Neural cell (in vitro differentiated cells): ENCODE measurements around the gene MCC. TPM values are rescaled to one million over a fixed set of nuclear protein-coding genes. Genes with fewer than 3 reads are reported as not detected.

Experiments
- H2AFZ ChIP-seq: fragments of 200-600, 300-800 bp; sonication (generic), shearing (Covaris generic); 2 replicates; pipeline ENCODE4 v1.6.0; 2014; ENCODE audit warnings: low read depth, mild to moderate bottlenecking, antibody characterized with exemption, low read length, moderate library complexity
- H3F3A ChIP-seq: fragments of 200-600 bp; shearing (Covaris generic); 2 replicates; pipeline ENCODE4 v1.6.1; 2016; ENCODE audit warnings: mild to moderate bottlenecking, moderate library complexity, mixed read lengths, antibody characterized with exemption, low read length; ENCODE audit not compliant: insufficient read depth, poor library complexity, severe bottlenecking
- H3K27ac ChIP-seq: fragments of 200-600, 300-800 bp; sonication (generic), shearing (Covaris generic); 2 replicates; pipeline ENCODE4 v1.5.1; 2014; ENCODE audit warnings: mild to moderate bottlenecking, low read length, moderate library complexity
- H3K27me3 ChIP-seq: fragments of 300-800, 200-600 bp; sonication (generic), shearing (Covaris generic); 2 replicates; pipeline ENCODE4 v1.6.0; 2014; ENCODE audit warnings: mild to moderate bottlenecking, low read depth, low read length, moderate library complexity; ENCODE audit not compliant: insufficient read depth
- H3K36me3 ChIP-seq: fragments of 300-800, 200-600 bp; sonication (generic), shearing (Covaris generic); 2 replicates; pipeline ENCODE4 v1.5.1; 2014; ENCODE audit warnings: mild to moderate bottlenecking, antibody characterized with exemption, low read length, moderate library complexity; ENCODE audit not compliant: insufficient read depth
- H3K4me2 ChIP-seq: fragments of 300-800, 200-600 bp; sonication (generic), shearing (Covaris generic); 2 replicates; pipeline ENCODE4 v1.6.0; 2014; ENCODE audit warnings: mild to moderate bottlenecking, low read length
- H3K4me3 ChIP-seq: fragments of 300-800, 200-600 bp; sonication (generic), shearing (Covaris generic); 2 replicates; pipeline ENCODE4 v1.5.1; 2014; ENCODE audit warnings: mild to moderate bottlenecking, low read length, moderate library complexity
- H3K79me2 ChIP-seq: fragments of 200-600 bp; shearing (Covaris generic); replicated peaks from 2 replicates; pipeline ENCODE4 v1.6.0; 2014; ENCODE audit warnings: mild to moderate bottlenecking, low read length, moderate library complexity; ENCODE audit not compliant: insufficient read depth
- H3K9ac ChIP-seq: fragments of 300-800, 200-600 bp; sonication (generic), shearing (Covaris generic); 2 replicates; pipeline ENCODE4 v1.6.1; 2016; ENCODE audit warnings: mild to moderate bottlenecking, low read length, mixed read lengths
- H3K9me2 ChIP-seq: fragments of 200-600 bp; shearing (Covaris generic); 2 replicates; pipeline ENCODE4 v1.6.1; 2016; ENCODE audit warnings: mild to moderate bottlenecking, low read length, mixed read lengths; ENCODE audit not compliant: insufficient read depth
- H3K9me3 ChIP-seq: fragments of 200-600, 300-800 bp; sonication (generic), shearing (Covaris generic); 2 replicates; pipeline ENCODE4 v1.6.1; 2016; ENCODE audit warnings: mild to moderate bottlenecking, mixed run types, low read length, moderate library complexity, mixed read lengths
- H4K20me1 ChIP-seq: fragments of 200-600 bp; shearing (Covaris generic); 2 replicates; pipeline ENCODE4 v1.6.1; 2016; ENCODE audit warnings: mild to moderate bottlenecking, mixed run types; ENCODE audit not compliant: insufficient read depth
- EP300 ChIP-seq: fragments of 450-650 bp; conservative IDR thresholded peaks from 2 replicates; pipeline ENCODE4 v1.6.1; 2014; ENCODE audit warnings: antibody characterized with exemption, mild to moderate bottlenecking, moderate library complexity; ENCODE audit not compliant: poor library complexity, severe bottlenecking
- EZH2 ChIP-seq: fragments of 200-600, 300-800 bp; shearing (Covaris generic), sonication (generic); IDR thresholded peaks from 2 replicates; pipeline ENCODE4 v1.6.1; 2014; ENCODE audit warnings: antibody characterized with exemption, low read length, borderline replicate concordance, mild to moderate bottlenecking; ENCODE audit not compliant: insufficient read depth, poor library complexity, severe bottlenecking
- MXI1 ChIP-seq: fragments of 450-650 bp; conservative IDR thresholded peaks from 2 replicates; pipeline ENCODE4 v1.6.1; 2014; ENCODE audit warnings: antibody characterized with exemption, mild to moderate bottlenecking; ENCODE audit not compliant: poor library complexity, severe bottlenecking
- POLR2AphosphoS5 ChIP-seq: IDR thresholded peaks from 2 replicates; pipeline ENCODE4 v1.6.1; 2012
- RAD21 ChIP-seq: fragments of 450-650 bp; conservative IDR thresholded peaks from 2 replicates; pipeline ENCODE4 v1.6.1; 2014; ENCODE audit warnings: antibody characterized with exemption, mild to moderate bottlenecking, moderate library complexity
- SMC3 ChIP-seq: fragments of 450-650 bp; conservative IDR thresholded peaks from 2 replicates; pipeline ENCODE4 v1.6.1; 2014; ENCODE audit warnings: antibody characterized with exemption, mild to moderate bottlenecking, moderate library complexity; ENCODE audit not compliant: poor library complexity
- TAF1 ChIP-seq: IDR thresholded peaks from 2 replicates; pipeline ENCODE4 v1.6.1; 2012; ENCODE audit warnings: low read depth
- polyA plus RNA-seq: library from polyadenylated mRNA; depleted of rRNA; stranded (reverse); fragments of >200 nt; gene quantifications from 2 replicates; pipeline ENCODE4 v1.2.3, GENCODE V29; 2014
- TF ChIP-seq, protein P1 (sequence below): fragments of 450-650 bp; IDR thresholded peaks from 2 replicates; pipeline ENCODE4 v1.5.1; 2014; ENCODE audit warnings: antibody characterized with exemption, mild to moderate bottlenecking, moderate library complexity; ENCODE audit not compliant: poor library complexity, severe bottlenecking
- TF ChIP-seq, protein P2 (sequence below): IDR thresholded peaks from 2 replicates; pipeline ENCODE4 v1.6.1; 2012; ENCODE audit warnings: borderline replicate concordance

MCC gene
- polyA plus RNA-seq, 1 donor from 2014 or later: 2.2 TPM

DNA sequence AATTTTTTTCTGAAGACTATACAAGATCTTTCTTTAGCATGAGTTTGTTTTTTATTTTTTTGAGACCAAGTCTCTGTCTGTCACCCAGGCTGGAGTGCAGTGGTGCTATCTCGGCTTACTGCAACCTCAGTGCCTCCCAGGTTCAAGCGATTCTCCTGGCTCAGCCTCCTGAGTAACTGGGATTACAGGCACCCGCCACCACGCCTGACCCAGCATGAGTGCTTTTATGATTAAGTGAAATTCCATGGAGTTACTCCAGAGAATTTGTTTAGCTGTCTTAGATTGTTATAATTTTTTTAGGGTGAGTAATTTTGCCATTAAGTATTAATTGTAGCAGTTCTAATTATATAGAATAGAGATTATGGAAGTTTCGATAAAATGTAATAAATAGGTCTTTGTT lies 39.5 kb upstream of the MCC start:
- H2AFZ ChIP-seq: no peak overlapping the region
- no peaks in the 10 kb centered on the region for H4K20me1 ChIP-seq
- TF ChIP-seq, protein P1, sequence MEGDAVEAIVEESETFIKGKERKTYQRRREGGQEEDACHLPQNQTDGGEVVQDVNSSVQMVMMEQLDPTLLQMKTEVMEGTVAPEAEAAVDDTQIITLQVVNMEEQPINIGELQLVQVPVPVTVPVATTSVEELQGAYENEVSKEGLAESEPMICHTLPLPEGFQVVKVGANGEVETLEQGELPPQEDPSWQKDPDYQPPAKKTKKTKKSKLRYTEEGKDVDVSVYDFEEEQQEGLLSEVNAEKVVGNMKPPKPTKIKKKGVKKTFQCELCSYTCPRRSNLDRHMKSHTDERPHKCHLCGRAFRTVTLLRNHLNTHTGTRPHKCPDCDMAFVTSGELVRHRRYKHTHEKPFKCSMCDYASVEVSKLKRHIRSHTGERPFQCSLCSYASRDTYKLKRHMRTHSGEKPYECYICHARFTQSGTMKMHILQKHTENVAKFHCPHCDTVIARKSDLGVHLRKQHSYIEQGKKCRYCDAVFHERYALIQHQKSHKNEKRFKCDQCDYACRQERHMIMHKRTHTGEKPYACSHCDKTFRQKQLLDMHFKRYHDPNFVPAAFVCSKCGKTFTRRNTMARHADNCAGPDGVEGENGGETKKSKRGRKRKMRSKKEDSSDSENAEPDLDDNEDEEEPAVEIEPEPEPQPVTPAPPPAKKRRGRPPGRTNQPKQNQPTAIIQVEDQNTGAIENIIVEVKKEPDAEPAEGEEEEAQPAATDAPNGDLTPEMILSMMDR: no peak
- TF ChIP-seq POLR2AphosphoS5: no peak
- TF ChIP-seq, protein P2, sequence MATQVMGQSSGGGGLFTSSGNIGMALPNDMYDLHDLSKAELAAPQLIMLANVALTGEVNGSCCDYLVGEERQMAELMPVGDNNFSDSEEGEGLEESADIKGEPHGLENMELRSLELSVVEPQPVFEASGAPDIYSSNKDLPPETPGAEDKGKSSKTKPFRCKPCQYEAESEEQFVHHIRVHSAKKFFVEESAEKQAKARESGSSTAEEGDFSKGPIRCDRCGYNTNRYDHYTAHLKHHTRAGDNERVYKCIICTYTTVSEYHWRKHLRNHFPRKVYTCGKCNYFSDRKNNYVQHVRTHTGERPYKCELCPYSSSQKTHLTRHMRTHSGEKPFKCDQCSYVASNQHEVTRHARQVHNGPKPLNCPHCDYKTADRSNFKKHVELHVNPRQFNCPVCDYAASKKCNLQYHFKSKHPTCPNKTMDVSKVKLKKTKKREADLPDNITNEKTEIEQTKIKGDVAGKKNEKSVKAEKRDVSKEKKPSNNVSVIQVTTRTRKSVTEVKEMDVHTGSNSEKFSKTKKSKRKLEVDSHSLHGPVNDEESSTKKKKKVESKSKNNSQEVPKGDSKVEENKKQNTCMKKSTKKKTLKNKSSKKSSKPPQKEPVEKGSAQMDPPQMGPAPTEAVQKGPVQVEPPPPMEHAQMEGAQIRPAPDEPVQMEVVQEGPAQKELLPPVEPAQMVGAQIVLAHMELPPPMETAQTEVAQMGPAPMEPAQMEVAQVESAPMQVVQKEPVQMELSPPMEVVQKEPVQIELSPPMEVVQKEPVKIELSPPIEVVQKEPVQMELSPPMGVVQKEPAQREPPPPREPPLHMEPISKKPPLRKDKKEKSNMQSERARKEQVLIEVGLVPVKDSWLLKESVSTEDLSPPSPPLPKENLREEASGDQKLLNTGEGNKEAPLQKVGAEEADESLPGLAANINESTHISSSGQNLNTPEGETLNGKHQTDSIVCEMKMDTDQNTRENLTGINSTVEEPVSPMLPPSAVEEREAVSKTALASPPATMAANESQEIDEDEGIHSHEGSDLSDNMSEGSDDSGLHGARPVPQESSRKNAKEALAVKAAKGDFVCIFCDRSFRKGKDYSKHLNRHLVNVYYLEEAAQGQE: no peak
- no peak for TF ChIP-seq SMC3
- no peak for TF ChIP-seq RAD21
- no peak for TF ChIP-seq EP300
- TF ChIP-seq TAF1: no peak
- TF ChIP-seq EZH2: no peak
- no peak for TF ChIP-seq MXI1
- H3K4me2 ChIP-seq: no peak overlapping the region
- H3F3A ChIP-seq: no peaks in the 10 kb centered on the region
- no peaks in the 10 kb centered on the region for H3K9me3 ChIP-seq
- peaks cover 6% of the 10 kb centered on the region for H3K36me3 ChIP-seq
- H3K79me2 ChIP-seq: peaks cover 17% of the 10 kb centered on the region
- no peak overlapping the region for H3K9ac ChIP-seq
- no peaks in the 10 kb centered on the region for H3K27me3 ChIP-seq
- H3K9me2 ChIP-seq: no peaks in the 10 kb centered on the region
- no peak overlapping the region for H3K4me3 ChIP-seq
- no peak overlapping the region for H3K27ac ChIP-seq

DNA sequence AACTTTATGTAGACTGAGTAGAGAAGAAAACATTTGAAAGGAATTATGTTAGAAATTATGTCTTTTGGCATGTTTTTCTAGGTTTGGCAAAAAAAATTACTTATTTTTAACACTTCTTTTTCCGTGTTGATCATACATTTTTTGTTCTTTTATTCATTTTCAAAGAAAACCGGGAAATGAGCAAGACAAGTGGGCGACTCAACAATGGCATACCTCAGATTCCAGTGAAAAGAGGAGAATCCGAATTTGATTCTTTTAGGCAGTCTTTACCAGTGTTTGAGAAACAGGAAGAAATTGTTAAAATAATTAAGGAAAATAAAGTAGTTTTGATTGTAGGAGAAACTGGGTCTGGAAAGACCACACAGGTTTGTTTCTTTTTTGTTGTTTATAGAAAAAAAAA lies 38.2 kb upstream of the MCC start:
- Histone ChIP-seq H4K20me1 (no peaks in the 10 kb centered on the region), H3K4me3 (no peak overlapping the region), H3F3A (no peaks in the 10 kb centered on the region), H3K9me3 (no peaks in the 10 kb centered on the region), H3K9ac (no peak overlapping the region), H3K79me2 (peaks cover 23% of the 10 kb centered on the region), H3K36me3 (peaks cover 6% of the 10 kb centered on the region), H3K9me2 (no peaks in the 10 kb centered on the region), H3K4me2 (no peak overlapping the region), H3K27ac (no peak overlapping the region), H2AFZ (no peak overlapping the region), H3K27me3 (no peaks in the 10 kb centered on the region)
- TF ChIP-seq SMC3 (no peak), EP300 (no peak), RAD21 (no peak), EZH2 (no peak), TAF1 (no peak), MXI1 (no peak), POLR2AphosphoS5 (no peak)
- TF ChIP-seq, protein P1: no peak
- TF ChIP-seq, protein P2: no peak
